PC-3 (cell line): ENCODE measurements around the gene NR1H4.

ENCODE experiments used
- EZH2 ChIP-seq: fragments of 300-600 bp; sonication (generic); IDR thresholded peaks from one replicate; pipeline ENCODE4 v1.6.1; 2017; ENCODE audit warnings: antibody characterized with exemption, mild to moderate bottlenecking, low read length; ENCODE audit not compliant: unreplicated experiment
- EZH2phosphoT487 ChIP-seq: fragments of 300-600 bp; sonication (generic); IDR thresholded peaks from 2 replicates; pipeline ENCODE4 v1.6.1; 2018; ENCODE audit warnings: mild to moderate bottlenecking, antibody characterized with exemption, low read length, borderline replicate concordance
- TF ChIP-seq, protein P1 (sequence below): fragments of 300-600 bp; sonication (generic); conservative IDR thresholded peaks from 2 replicates; pipeline ENCODE4 v1.5.1; 2017; ENCODE audit warnings: antibody characterized with exemption, low read depth, mild to moderate bottlenecking, low read length

DNA sequence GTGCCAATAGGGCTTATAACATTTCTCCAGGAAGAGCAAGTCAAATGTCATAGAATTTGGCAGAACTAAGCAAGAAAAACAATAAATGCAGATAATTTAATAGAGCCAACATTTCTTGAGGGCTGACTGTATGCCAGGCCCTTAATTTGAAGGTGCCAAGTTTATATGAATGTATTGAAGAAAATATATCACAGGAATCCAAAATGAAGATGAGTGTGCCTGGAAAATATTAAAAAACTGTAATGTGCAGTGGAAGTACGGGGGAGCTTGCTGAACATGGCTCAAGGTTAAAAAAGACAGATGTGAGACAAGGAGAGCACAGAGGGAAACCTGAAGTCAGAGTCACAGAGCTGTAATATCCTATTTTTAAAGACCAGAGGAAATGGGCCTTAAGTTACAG is 16.4 kb downstream of the NR1H4 start:
- TF ChIP-seq EZH2phosphoT487 (no peak), EZH2 (no peak)
- TF ChIP-seq, protein P1, sequence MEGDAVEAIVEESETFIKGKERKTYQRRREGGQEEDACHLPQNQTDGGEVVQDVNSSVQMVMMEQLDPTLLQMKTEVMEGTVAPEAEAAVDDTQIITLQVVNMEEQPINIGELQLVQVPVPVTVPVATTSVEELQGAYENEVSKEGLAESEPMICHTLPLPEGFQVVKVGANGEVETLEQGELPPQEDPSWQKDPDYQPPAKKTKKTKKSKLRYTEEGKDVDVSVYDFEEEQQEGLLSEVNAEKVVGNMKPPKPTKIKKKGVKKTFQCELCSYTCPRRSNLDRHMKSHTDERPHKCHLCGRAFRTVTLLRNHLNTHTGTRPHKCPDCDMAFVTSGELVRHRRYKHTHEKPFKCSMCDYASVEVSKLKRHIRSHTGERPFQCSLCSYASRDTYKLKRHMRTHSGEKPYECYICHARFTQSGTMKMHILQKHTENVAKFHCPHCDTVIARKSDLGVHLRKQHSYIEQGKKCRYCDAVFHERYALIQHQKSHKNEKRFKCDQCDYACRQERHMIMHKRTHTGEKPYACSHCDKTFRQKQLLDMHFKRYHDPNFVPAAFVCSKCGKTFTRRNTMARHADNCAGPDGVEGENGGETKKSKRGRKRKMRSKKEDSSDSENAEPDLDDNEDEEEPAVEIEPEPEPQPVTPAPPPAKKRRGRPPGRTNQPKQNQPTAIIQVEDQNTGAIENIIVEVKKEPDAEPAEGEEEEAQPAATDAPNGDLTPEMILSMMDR, result no peak
